LNCAP (cell line): ENCODE measurements around the gene INTS1.

Experiments
- CTCF ChIP-seq: fragments of 450-650 bp; IDR thresholded peaks from 2 replicates; pipeline ENCODE4 v1.5.1; 2017; ENCODE audit warnings: mild to moderate bottlenecking

Gene INTS1

GRCh38 chr7:1495564-1496242, 8.5 kb downstream of the INTS1 start:
- TF ChIP-seq CTCF, result no peak

GRCh38 chr7:1494866-1495563, 9.2 kb downstream of the INTS1 start:
- TF ChIP-seq CTCF, result no peak

GRCh38 chr7:1494447-1494846, 9.7 kb downstream of the INTS1 start:
- no peak for TF ChIP-seq CTCF

- TF ChIP-seq CTCF, result no peak
Measured at GRCh38 chr7:1493571-1493970, 10.6 kb downstream of the INTS1 start.

GRCh38 chr7:1493129-1493528, 11.1 kb downstream of the INTS1 start:
- TF ChIP-seq CTCF, result no peak

- no peak for TF ChIP-seq CTCF
Measured at GRCh38 chr7:1492640-1493039, 11.5 kb downstream of the INTS1 start.

GRCh38 chr7:1492221-1492620, 12.0 kb downstream of the INTS1 start:
- no peak for TF ChIP-seq CTCF
